HuH-7 (cell line): ENCODE results near the gene SSTR3.

ENCODE experiments used
- DNase-seq: peaks from one replicate; pipeline ENCODE4 v3.0.0; 2011; ENCODE audit warnings: low spot score

Gene SSTR3

GRCh38 chr22:37229012-37229804, 16.9 kb upstream of the SSTR3 start:
- no peak for DNase-seq

GRCh38 chr22:37228106-37229011, 16.1 kb upstream of the SSTR3 start:
- DNase-seq, result no peak

DNA sequence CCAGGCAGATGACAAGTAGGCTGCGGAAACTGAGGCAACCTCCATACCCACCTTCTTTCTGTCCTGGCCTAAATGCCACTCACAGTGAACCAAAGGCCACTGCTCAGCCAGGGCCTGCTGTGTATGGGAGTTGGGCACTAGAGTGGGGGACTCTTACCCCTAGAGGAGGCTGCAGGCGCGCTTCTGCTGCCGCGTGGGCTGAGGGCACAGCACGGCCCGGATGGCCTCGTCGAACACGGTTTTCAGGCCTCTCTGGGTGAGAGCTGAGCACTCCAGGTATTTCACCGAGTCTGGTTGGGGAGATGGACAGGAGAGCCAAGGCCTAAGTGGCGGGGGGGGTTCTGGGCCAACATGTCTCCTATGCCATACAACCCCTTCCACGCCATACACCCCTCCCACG, 14.2 kb upstream of the SSTR3 start:
- DNase-seq, result no peak

- no peak for DNase-seq
Measured at GRCh38 chr22:37226087-37226486, 13.8 kb upstream of the SSTR3 start.

GRCh38 chr22:37225481-37225880, 13.2 kb upstream of the SSTR3 start:
- no peak for DNase-seq

DNA sequence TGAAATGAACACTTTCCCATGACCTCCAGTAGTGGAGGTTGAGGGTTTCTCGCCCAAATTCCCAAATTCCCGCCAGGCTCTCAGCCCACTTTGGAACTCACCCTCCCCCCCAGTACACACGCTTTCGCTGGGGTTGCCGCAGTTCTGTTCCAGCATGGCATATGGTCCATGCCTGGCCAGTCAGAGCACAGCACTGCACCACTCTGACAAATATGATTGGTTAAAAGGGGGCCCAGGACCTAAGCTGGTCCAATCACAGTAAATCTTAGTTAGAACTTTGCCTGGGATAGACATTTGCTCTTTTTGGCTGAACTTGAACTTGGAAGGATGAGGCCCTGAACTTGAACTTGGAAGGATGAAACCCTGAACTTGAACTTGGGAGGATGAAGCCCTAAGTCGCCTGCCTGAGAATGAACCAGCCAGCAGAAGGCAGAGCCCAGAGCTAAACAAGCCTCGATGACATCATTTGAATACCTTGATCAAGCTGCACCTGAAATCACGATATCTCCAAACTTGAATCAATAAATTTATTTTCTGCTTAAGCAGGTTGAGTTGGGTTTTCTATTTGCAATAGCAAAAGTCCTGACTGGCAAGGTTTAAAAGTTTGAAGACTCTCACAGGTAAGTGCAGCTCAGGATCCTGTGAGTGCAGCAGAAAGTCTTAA, 12.6 kb upstream of the SSTR3 start:
- no peak for DNase-seq

DNA sequence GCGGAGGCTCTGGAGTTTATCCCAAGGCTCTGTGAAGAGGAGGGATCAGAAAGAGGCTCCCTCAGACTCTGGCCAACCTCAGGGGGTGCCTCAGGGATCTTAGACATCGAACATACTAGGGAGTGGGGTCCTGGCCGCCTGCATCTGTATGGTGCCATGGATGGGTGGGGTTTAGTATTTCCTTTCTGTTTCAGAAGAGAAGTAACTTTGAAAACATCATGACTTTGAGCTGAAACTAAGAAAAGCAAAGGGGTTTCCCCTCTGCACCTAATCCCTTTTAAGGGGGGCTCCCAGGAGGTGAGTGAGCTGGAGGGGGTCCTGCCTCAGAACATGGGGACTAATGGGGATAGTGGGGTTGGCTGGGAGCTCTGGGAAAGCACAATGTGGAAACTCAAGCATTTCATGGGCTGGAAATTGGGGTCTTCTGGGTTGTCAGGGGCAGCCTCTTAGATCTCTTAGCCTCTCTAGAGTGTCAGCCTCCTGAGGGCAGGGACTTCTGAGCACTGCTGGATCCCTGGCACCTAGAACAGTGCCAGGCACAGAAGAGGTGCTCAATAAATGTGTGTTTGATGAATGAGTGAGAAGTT, 11.8 kb upstream of the SSTR3 start:
- DNase-seq, result no peak

DNA sequence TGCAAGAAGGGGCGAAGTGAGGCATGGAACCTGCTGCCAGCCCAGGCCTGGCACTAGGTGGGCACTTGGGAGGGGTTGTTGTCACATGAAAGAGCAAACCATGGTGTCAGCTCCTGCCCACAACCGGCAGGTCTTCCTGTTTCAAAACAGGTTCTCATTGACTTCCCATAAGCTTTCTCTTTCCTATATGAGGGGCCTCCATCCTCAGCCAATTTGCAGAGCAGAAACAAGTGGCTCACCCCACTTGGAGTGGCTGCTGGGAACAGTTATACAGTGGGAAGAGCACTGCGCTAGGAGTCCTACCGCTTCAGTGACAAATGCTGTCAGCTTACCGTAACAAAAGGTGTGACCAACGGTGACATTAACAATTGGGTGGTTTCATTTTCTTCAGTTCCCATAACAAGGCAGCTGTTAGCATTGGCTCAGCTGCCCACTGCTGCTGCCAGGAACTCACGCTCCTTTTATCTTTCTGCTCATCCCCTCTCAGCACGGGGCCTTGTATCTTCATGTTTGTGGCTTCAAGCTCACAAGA, 10.2 kb upstream of the SSTR3 start:
- no peak for DNase-seq

- no peak for DNase-seq
Measured at GRCh38 chr22:37221424-37222333, 9.4 kb upstream of the SSTR3 start.

DNA sequence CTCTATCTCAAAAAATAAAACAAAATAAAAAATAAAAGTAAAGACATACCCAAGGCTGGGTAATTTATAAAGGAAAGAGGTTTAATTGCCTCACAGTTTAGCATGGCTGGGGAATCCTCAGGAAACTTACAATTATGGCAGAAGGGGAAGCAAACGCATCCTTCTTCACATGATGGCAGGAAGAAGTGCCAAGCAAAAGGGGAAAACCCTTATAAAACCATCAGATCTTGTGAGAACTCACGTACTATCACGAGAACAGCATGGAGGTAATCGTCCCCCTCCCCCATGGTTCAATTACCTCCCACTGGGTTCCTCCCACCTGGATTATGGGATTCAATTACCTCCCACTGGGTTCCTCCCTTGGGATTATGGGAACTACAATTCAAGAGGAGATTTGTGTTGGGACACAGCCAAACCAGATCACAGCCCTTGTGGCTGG, 8.3 kb upstream of the SSTR3 start:
- DNase-seq, result no peak

DNA sequence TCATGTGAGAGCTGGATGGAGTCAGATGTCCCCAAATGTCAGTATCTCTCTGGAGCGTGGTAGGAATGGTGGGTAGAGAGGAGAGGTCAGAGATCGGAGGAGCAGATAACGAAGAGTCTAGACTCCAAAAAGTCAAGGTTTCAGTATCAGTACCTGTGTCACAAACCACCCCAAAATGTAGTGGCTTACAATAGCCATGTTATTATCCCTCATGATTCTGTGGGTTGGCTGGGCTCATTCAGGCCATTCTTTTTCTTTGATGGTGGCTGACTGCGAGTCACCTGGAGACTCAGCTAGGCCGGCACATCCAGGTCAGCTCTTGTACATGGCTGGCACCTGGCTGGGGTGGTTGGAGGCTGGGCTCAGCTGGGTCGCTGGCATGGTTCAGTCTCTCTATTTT, 7.3 kb upstream of the SSTR3 start:
- DNase-seq, result no peak

DNA sequence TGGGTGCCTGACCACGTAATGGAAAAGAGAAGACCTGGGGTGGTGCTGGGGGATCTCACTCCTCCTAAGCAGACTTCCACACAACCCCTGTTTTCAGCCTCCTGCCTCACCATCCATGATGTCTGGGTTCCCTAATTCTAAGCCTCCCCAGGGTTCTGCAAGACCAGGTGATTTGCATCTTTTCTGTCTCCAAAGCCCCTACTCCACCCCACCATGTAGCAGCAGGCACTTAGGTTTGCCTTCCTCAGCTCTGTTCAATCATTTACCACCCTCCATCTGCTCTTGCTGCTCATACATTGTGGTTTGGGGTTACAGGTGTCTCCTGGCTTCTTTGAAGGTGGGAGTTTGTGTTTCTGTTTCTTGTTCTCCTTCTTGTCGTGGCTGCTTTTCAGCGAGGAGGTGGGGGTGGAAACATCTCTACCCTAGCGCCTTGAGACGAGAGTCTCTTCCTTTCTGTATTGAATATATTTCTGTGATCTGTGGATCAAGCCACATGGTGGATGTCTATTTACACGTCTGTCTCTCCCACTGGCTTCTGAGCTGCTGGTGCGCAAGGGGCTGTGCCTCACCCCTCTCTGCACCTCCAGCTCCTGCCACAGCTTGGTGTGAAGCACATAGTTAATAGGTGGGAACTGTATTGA, 6.6 kb upstream of the SSTR3 start:
- no peak for DNase-seq

DNA sequence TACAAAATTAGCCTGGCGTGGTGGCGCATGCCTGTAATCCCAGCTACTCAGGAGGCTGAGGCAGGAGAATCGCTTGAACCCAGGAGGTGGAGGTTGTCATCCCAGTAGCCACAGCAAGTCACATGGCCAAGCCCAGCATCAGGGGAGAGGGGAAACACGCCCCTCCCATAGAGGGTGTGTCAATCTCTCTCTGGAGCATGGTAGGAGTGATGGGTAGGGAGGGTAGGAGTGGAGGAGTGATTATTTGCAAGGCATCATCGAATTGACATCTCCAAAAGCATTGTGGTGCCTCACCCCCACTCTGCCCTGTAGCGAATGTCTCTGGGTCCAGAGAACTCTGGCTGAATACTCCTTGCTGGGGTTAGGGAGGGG, 6.1 kb upstream of the SSTR3 start:
- no peak for DNase-seq

DNA sequence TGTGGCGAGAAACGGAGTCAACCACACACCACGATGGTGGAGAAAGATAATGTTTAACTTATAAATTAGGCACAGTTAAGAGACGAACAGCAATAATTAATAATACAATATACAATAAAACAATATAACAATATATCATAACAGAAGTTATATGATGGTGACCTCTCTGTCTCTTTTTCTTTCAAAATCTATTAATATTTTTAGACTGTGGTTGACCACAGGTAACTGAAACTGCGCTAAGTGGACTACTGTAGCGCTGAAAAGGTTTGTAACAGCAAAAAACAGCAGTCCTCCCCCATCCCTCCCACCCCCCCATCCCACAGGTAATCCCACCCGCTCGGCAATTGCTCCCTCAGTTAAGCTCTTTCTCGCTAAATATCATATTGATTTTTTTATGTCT, 3.6 kb upstream of the SSTR3 start:
- no peak for DNase-seq

GRCh38 chr22:37214731-37215030, 2.4 kb upstream of the SSTR3 start:
- DNase-seq, result no peak

DNA sequence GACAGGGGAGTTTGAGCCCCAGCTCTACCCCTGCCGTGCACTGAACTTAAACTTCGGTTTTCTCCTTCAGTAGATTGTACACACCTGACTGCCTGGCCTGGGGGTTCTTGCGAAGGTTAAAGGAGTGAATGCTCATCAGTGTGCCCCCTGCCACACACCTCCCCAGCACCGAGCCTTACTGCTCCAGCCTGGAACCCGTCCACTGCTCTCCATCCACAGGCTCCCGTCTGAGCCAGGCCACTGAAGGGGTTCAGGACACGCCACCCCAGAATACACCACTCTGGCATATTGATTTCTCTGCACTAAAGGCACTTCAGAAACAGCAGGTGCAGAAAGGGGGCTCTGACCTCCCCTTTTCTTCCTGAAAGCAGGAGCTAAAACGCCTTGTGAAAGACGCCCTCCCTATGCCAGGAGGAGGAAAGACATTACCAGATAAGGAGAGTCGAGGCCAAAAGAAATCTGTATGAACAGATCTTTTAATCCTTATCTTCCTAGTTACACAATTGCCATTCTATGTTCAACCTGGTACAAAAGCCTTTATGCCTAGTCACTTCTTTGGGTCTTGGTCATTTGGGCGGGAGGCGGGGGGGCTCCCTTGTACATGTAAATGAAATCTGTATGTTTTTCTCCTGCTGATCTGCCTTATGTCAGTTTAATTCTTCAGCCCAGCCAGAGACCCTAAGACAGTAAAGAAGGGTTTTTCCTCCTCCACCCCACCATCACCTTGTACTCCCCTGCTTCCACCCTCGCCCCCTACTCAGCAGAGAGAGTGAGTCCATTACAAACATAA, 1.9 kb upstream of the SSTR3 start:
- DNase-seq, result no peak

- DNase-seq, result no peak
Measured at GRCh38 chr22:37213218-37213855, 1.1 kb upstream of the SSTR3 start.

GRCh38 chr22:37211866-37212173, 457 bp downstream of the SSTR3 start:
- DNase-seq, result no peak

GRCh38 chr22:37211075-37211865, 1.0 kb downstream of the SSTR3 start:
- no peak for DNase-seq
